Stimulated activated naive CD8-positive, alpha-beta T cell treated with anti-CD3 and anti-CD28 coated beads, Interleukin-15, amount 100 ng/mL, for 72 hours (primary cell): Measurements from ENCODE around the gene SOHLH1.

Experiments used
- ATAC-seq: fragments of 150-1000 bp; cut with Tn5 transposase; 2 replicates; pipeline ENCODE4 v1.10.0; 2021; ENCODE audit warnings: mild to moderate bottlenecking, moderate library complexity
- DNase-seq, 2 donors: peaks; one replicate each; pipeline ENCODE4 v3.0.0; 2021 to 2022
- H3K27ac Mint-ChIP-seq, 2 donors: one replicate each; pipeline ENCODE4 v1.8.0; 2022; ENCODE audit warnings: mild to moderate bottlenecking in 2 of 2, mixed read lengths in 2 of 2, moderate library complexity in 2 of 2
- H3K27me3 Mint-ChIP-seq: one replicate; pipeline ENCODE4 v1.8.0; 2022; ENCODE audit warnings: mixed read lengths
- H3K4me1 Mint-ChIP-seq: one replicate; pipeline ENCODE4 v1.8.0; 2022; ENCODE audit warnings: mild to moderate bottlenecking, mixed read lengths
- H3K4me3 Mint-ChIP-seq, 2 donors: one replicate each; pipeline ENCODE4 v1.8.0; 2022; ENCODE audit warnings: mild to moderate bottlenecking in 2 of 2, mixed read lengths in 2 of 2, moderate library complexity in 1 of 2
- H3K9me3 Mint-ChIP-seq, 2 donors: one replicate each; pipeline ENCODE4 v1.8.0; 2022; ENCODE audit warnings: mixed read lengths in 2 of 2

The SOHLH1 gene

GRCh38 chr9:135664801-135665794, 34.2 kb downstream of the SOHLH1 start:
- H3K9me3 Mint-ChIP-seq, result peaks cover 0 to 9% of the 10 kb centered on the region in 2 donors
- peaks cover 8% of the 10 kb centered on the region for H3K27me3 Mint-ChIP-seq
- ATAC-seq, result no peak

GRCh38 chr9:135664266-135664665, 35.0 kb downstream of the SOHLH1 start:
- no peaks in the 10 kb centered on the region for H3K4me1 Mint-ChIP-seq

More at GRCh38 chr9:135664801-135665794, 34.2 kb downstream of the SOHLH1 start:
- no peaks in the 10 kb centered on the region for H3K4me1 Mint-ChIP-seq
- no peak overlapping the region for H3K4me3 Mint-ChIP-seq
- DNase-seq, result no peak
- no peak overlapping the region for H3K27ac Mint-ChIP-seq

GRCh38 chr9:135663857-135664256, 35.4 kb downstream of the SOHLH1 start:
- Mint-ChIP-seq H3K4me1 (no peaks in the 10 kb centered on the region), H3K4me3 (no peak overlapping the region), H3K27ac (no peak overlapping the region), H3K9me3 (peaks cover 0 to 3% of the 10 kb centered on the region in 2 donors), H3K27me3 (peaks cover 8% of the 10 kb centered on the region)
- no peak for DNase-seq
- ATAC-seq, result no peak

More at GRCh38 chr9:135664266-135664665, 35.0 kb downstream of the SOHLH1 start:
- peaks cover 0 to 7% of the 10 kb centered on the region in 2 donors for H3K9me3 Mint-ChIP-seq
- DNase-seq (no peak), ATAC-seq (no peak)
- no peak overlapping the region for H3K27ac Mint-ChIP-seq
- peaks cover 8% of the 10 kb centered on the region for H3K27me3 Mint-ChIP-seq
- H3K4me3 Mint-ChIP-seq, result no peak overlapping the region

GRCh38 chr9:135663451-135663770, 35.9 kb downstream of the SOHLH1 start:
- H3K27me3 Mint-ChIP-seq, result peaks cover 8% of the 10 kb centered on the region
- H3K27ac Mint-ChIP-seq, result no peak overlapping the region
- no peak for DNase-seq
- no peak for ATAC-seq
- H3K4me3 Mint-ChIP-seq, result no peak overlapping the region
- no peaks in the 10 kb centered on the region for H3K9me3 Mint-ChIP-seq
- H3K4me1 Mint-ChIP-seq, result no peaks in the 10 kb centered on the region

GRCh38 chr9:135662758-135663450, 36.4 kb downstream of the SOHLH1 start, which contains the start of gene LCN9:
TSS of gene LCN9 (plus strand) at chr9:135663309. CDS start at chr9:135663322, 13 bp downstream.
- Mint-ChIP-seq H3K9me3 (no peaks in the 10 kb centered on the region), H3K4me1 (no peaks in the 10 kb centered on the region), H3K27ac (no peak within 1 kb of the TSS), H3K4me3 (no peak within 1 kb of the TSS), H3K27me3 (peaks cover 8% of the 10 kb centered on the region)
- no peak for ATAC-seq
- DNase-seq, result no peak

- ATAC-seq, result no peak
- H3K4me3 Mint-ChIP-seq, result no peak overlapping the region
- no peaks in the 10 kb centered on the region for H3K4me1 Mint-ChIP-seq
- no peaks in the 10 kb centered on the region for H3K9me3 Mint-ChIP-seq
- H3K27me3 Mint-ChIP-seq, result peaks cover 8% of the 10 kb centered on the region
- no peak overlapping the region for H3K27ac Mint-ChIP-seq
- no peak for DNase-seq
These were observed 37.3 kb downstream of the SOHLH1 start for GRCh38 chr9:135661816-135662560.

GRCh38 chr9:135660407-135660806, 38.9 kb downstream of the SOHLH1 start:
- no peaks in the 10 kb centered on the region for H3K4me1 Mint-ChIP-seq
- no peak for DNase-seq
- no peaks in the 10 kb centered on the region for H3K9me3 Mint-ChIP-seq
- H3K4me3 Mint-ChIP-seq, result no peak overlapping the region
- peaks cover 12% of the 10 kb centered on the region for H3K27me3 Mint-ChIP-seq
- no peak for ATAC-seq
- no peak overlapping the region for H3K27ac Mint-ChIP-seq

- DNase-seq (no peak), ATAC-seq (no peak)
- Mint-ChIP-seq H3K27ac (no peak overlapping the region), H3K4me1 (no peaks in the 10 kb centered on the region), H3K4me3 (no peak overlapping the region), H3K27me3 (peaks cover 12% of the 10 kb centered on the region), H3K9me3 (no peaks in the 10 kb centered on the region)
These were observed 40.0 kb downstream of the SOHLH1 start for GRCh38 chr9:135659252-135659651.

- Mint-ChIP-seq H3K4me1 (no peaks in the 10 kb centered on the region), H3K27me3 (peaks cover 12% of the 10 kb centered on the region), H3K4me3 (no peak overlapping the region), H3K27ac (no peak overlapping the region), H3K9me3 (no peaks in the 10 kb centered on the region)
- ATAC-seq, result no peak
- DNase-seq, result no peak
These were observed 41.9 kb downstream of the SOHLH1 start for GRCh38 chr9:135657416-135657815.

GRCh38 chr9:135655317-135655716, 44.0 kb downstream of the SOHLH1 start:
- peaks cover 12% of the 10 kb centered on the region for H3K27me3 Mint-ChIP-seq
- no peak for ATAC-seq
- peaks cover 3 to 4% of the 10 kb centered on the region in 2 donors for H3K9me3 Mint-ChIP-seq
- H3K4me1 Mint-ChIP-seq, result no peaks in the 10 kb centered on the region
- no peak for DNase-seq
- no peak overlapping the region for H3K4me3 Mint-ChIP-seq
- no peak overlapping the region for H3K27ac Mint-ChIP-seq

- Mint-ChIP-seq H3K4me1 (no peaks in the 10 kb centered on the region), H3K9me3 (peaks cover 17 to 39% of the 10 kb centered on the region in 2 donors), H3K27me3 (peaks cover 4% of the 10 kb centered on the region), H3K27ac (no peak overlapping the region), H3K4me3 (no peak overlapping the region)
- no peak for DNase-seq
- no peak for ATAC-seq
These were observed 48.9 kb downstream of the SOHLH1 start for GRCh38 chr9:135650408-135650807.

GRCh38 chr9:135649508-135649907, 49.8 kb downstream of the SOHLH1 start:
- Mint-ChIP-seq H3K27me3 (no peaks in the 10 kb centered on the region), H3K4me1 (no peaks in the 10 kb centered on the region), H3K27ac (no peak overlapping the region), H3K4me3 (no peak overlapping the region), H3K9me3 (peaks cover 26 to 48% of the 10 kb centered on the region in 2 donors)
- DNase-seq (no peak), ATAC-seq (no peak)

- H3K4me1 Mint-ChIP-seq, result no peaks in the 10 kb centered on the region
- DNase-seq, result no peak
- no peak overlapping the region for H3K4me3 Mint-ChIP-seq
- H3K27ac Mint-ChIP-seq, result no peak overlapping the region
- H3K27me3 Mint-ChIP-seq, result peaks cover 2% of the 10 kb centered on the region
- peaks cover 30 to 56% of the 10 kb centered on the region in 2 donors for H3K9me3 Mint-ChIP-seq
- no peak for ATAC-seq
These were observed 50.5 kb downstream of the SOHLH1 start for GRCh38 chr9:135648494-135649410.

- no peaks in the 10 kb centered on the region for H3K4me1 Mint-ChIP-seq
- peaks cover 9% of the 10 kb centered on the region for H3K27me3 Mint-ChIP-seq
- peaks cover 39 to 65% of the 10 kb centered on the region in 2 donors for H3K9me3 Mint-ChIP-seq
- DNase-seq (no peak), ATAC-seq (no peak)
- no peak overlapping the region for H3K27ac Mint-ChIP-seq
- no peak overlapping the region for H3K4me3 Mint-ChIP-seq
These were observed 51.4 kb downstream of the SOHLH1 start for GRCh38 chr9:135647884-135648283.
